ENCODE results near the gene CCNI2.

DNA sequence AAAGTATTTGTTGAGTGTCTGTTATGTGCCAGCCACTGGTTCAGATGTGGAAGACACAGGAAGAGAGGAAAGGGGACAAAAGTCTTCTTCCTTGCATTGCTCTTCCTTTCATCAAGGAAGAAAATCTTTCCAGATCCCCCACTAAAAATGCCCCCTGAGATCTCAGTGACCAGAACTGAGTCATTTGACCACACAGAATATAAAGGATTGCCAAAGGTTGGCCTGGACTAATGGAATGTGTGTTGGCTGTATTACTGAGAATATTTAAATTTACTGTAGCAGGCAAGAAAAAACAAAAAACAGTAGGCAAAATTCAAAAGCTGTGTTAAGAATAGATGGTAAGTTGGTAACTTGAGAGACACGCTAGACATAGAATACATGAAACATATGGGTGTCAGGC is 39.9 kb downstream of the CCNI2 start:
- TF ChIP-seq POLR2A (IDR thresholded peaks at IDR 0.05; ENCODE audit: low read depth, low read length), result no peak
- no peak for TF ChIP-seq TAF1 (IDR thresholded peaks at IDR 0.05; ENCODE audit: borderline replicate concordance, low read depth, low read length)

All from GM12892 (cell line).